DMS53 treated with DMSO at 0.1 percent for 48 hours (cell line): ENCODE data around the gene MCFD2.

Experiments
- DNase-seq: peaks from one replicate; lab custom pipeline; 2025; ENCODE audit not compliant: unreplicated experiment; lab: John Stamatoyannopoulos, UW

Gene MCFD2

GRCh38 chr2:46852598-46852997, 63.0 kb downstream of the MCFD2 start:
- no peak for DNase-seq

- no peak for DNase-seq
These were observed 63.5 kb downstream of the MCFD2 start for GRCh38 chr2:46852124-46852523.
